NCI-H524 (cell line): ENCODE data around the gene SLC9A9.

ENCODE experiments used
- DNase-seq, 2 experiments: peaks; one replicate each; lab custom pipeline; 2025; lab: John Stamatoyannopoulos, UW

The SLC9A9 gene

GRCh38 chr3:143507735-143508580 is 340.3 kb downstream of the SLC9A9 start:
- DNase-seq: no peak

- DNase-seq: no peak
Measured at GRCh38 chr3:143506190-143506589, 342.1 kb downstream of the SLC9A9 start.

DNA sequence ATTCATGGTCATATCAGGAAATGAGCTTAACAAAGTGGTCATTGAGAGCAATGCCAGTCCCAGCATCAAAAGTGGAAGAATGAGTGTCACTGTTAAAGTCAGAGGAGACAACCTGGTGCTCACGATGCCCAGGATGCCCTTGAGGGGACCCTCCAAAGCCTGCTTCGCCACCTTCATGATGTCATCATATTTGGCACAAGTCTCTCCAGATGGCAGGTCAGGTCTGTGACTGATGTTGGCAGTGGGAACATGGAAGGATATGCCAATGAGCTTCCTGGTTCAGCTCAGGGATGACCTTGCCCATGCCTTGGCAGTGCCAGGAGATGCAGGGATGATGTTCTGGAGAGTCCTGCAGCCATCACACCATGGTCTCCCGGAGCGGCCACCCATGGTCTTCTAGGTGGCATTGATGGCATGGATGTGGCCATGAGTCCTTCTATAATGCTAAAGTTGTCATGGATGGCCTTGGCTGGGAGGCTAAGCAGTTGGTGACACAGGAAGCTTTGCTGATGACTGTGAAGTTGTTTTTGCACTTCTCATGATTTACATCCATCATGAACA is 344.9 kb downstream of the SLC9A9 start:
- DNase-seq: no peak

DNA sequence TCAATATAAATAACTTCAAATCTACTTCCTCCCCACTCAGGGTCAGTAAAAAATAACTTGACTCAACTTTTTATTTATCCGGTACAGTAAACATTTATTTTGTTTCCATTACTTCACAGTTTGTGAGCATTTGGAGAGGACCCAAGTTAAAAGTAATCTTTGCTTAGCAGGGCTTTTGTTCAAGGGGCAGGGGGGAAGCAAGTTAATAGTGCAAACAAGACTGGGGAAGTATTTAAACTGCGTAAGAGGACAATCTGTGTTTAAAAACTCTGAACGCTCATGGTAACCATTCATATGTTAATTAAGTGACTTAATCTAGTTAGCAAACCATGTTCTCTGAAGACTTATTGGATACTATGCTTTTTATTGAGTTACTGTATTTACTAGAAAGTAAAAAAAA is 346.2 kb downstream of the SLC9A9 start:
- no peak for DNase-seq

DNA sequence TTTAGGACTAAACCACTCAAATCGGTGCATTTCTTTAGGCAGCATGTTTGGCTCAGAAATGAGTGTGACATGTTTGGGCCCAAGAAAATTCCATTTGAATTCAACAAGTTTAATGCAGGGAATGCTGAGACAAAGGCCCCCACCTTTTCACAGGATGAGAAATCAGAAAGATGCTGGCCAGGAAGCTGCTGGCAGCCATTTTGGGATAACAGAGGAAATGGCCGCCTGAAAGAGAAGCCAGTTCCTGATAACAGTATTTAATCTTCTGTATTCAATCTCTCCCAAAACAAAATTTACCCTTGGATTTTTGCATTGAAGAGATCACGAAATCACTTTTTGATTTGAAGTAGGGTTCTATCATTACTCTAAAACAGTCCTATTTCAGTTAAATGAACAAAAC is 350.9 kb downstream of the SLC9A9 start:
- no peak for DNase-seq

DNA sequence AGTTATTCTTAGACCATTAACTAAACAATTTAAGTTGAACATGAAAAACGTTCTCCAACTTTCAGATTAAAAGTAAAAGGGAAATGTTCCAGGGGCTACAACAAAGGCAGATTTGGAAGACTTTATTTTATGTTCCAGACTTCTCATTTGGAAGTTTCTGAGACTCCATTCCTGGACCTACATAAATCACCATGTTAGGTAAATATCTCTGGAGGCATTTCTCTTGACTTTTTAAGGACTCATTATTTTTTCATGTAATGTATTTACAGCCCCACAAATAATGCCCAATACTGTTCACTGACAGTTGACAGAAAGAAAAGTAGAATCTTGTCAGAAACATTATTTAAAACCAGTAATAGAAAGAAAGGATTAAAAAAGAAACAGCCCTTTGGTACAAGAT is 352.1 kb downstream of the SLC9A9 start:
- no peak for DNase-seq

- DNase-seq: no peak
Measured at GRCh38 chr3:143495527-143495926, 352.7 kb downstream of the SLC9A9 start.

DNA sequence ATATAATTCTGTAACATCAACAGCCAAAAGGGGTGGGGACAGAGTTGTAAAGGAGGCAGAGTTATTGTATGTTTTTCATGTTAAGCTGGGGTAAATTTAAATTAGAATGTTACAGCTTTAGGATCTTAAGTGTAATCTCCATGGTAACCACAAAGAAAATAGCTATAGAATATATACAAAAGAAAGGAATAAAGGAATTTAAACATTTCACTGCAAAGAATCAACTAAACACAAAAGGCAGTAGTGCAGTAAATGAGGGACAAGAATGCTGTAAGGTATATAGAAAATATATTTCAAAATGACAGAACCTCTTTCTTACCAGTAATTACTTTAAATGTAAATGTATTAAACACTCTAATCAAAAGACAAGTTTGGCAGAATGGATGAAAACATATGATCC is 361.7 kb downstream of the SLC9A9 start:
- no peak for DNase-seq

GRCh38 chr3:143484846-143485512 is 363.3 kb downstream of the SLC9A9 start:
- DNase-seq: no peak

DNA sequence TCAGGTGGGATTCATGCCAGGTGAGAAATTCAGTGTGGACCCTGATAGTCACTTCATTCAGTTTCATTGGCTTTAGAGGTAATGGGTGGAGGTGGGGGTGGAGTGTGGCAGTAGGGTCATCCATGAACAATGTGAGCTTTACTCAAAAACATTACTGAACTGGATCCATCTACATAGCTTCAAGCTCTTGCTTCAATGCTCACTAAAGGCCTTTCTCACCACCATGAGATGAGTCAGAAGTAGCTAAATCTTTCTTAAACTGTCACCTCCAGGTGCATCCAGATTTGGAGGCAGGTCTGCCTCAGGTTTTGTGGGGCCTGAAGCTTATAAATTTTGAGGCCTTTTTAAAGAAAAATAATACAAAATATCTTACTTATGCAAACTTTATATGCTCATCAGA is 365.1 kb downstream of the SLC9A9 start:
- no peak for DNase-seq

DNA sequence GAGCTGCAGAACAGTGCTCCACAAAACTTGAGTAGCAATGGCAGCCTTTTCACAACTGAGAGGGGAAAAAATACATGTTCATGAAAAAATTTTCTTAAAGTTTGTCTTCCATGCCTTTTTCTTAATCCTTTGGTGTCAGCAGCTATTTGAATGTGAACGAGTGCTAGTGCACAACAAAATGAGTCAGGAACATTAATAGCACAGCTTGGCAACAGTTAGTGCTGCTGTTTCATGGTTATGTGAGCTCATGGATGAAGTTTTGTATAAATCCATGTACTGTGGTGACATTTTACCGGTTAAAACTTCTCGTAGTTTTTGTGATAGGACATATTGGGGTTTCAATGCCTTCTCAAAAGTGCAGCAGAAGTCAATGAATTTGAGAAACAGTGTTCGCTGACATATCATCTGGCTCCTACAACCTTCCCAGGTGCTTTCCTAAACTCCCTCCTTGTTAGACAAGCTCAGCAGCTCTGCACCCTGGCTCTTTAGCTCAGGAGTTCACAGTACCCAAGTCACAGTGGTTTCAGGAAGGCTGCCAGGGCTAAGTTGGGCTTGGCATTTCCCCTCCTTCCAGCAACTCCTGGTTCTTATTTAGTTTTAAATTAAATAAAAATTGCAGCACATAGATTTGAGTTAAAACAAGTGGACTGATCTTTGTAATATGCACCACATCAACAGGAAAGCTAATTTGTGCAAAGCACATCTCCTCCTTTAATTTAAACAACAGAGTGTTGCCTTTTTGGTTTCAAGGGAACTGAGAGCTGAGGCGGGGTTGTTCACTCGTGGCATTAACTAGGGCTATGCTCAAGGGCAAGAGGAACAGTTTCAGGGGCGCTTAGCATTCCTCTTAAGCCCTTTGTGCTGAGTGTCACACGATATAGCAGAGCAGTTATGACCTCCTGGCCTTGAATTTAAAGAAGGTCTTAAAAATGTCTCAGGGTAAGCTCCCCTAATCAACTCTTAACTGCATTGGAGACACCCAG is 365.9 kb downstream of the SLC9A9 start:
- DNase-seq: no peak

- DNase-seq: no peak
Measured at GRCh38 chr3:143480344-143480743, 367.9 kb downstream of the SLC9A9 start.

DNA sequence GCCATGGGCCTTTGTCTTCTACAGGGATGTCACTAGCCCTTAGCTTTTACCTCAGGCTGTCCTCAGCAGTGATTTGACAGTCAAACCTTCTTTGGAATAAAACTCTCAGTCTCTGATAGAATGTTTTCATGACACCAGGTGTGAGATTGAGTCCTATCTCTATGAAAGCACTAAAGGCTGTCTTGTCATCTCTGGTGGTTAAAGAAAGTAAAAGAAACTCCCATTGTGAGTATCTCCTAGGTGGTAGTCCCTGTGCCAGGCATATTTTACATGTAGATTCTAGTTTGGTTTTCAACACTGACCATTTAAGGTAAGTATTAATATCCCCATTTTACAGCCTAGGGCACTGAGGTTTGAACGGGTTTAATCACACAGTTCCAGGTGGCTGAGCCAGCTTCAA is 368.5 kb downstream of the SLC9A9 start:
- DNase-seq: no peak

DNA sequence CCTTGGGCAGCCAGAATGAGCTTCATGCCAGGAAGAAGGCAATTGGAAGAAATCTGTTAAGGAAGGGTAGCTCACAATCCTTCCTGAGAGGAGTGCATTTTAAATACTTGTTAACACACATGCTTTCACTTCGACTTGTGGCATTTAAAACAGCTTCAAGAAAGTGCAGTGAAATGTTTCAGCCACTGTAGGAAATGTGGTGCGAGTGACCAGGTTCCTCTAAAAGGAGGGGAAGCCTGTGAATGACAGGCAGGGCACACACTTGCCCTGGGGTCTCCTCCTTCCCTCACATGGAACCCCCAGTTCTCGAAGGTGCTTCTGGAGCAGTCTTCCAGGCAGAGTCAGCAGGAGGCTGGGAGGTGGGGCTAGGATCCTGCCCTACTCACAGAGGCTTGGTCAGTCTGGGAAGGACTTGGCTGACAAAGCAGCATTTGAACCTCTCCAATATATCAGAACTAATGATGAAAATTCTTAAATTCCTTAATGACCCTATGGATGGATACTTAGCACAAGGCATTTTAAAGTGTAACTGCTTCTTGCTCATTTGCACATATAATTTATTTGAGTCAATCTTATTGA is 370.1 kb downstream of the SLC9A9 start:
- DNase-seq: no peak

GRCh38 chr3:143476965-143477640 is 371.2 kb downstream of the SLC9A9 start:
- DNase-seq: no peak

GRCh38 chr3:143475981-143476380 is 372.3 kb downstream of the SLC9A9 start:
- DNase-seq: no peak

DNA sequence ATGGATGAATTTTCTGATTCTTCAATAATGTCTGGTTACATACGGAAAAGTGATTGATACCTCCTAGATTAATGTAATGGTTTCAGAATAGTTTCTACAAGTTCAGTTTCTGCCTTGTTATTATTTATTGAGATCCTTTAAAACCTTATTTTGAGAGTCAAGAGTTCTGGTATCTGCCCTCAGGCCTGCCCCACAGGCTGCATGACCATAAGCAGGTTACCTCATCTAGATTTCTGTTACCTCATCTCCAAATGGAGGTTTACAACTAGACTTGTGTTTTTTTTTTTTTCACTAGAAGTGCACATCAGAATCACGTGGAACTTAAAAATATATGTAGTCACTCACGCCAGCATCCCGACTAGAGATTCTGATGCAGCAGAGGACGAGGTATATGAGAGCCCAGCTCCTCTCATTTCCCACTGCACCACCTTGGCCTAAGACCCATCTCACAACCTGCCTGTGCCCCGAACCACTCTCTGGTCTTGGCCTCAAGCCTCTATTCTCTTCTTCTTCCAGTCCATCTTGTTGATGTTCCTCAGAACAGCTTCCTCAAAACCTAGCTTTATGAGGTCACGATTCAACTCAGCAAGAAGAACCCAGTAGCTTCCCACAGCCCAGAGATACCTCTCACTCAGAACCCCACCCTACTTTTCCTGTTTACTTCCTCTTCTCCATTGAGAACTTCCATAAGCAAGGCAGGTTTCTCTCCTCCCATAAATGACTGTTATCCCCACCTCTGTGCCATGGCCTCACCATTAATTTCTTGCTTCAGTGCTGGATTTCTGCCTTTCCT is 375.3 kb downstream of the SLC9A9 start:
- DNase-seq: no peak

GRCh38 chr3:143471705-143472104 is 376.6 kb downstream of the SLC9A9 start:
- DNase-seq: no peak

DNA sequence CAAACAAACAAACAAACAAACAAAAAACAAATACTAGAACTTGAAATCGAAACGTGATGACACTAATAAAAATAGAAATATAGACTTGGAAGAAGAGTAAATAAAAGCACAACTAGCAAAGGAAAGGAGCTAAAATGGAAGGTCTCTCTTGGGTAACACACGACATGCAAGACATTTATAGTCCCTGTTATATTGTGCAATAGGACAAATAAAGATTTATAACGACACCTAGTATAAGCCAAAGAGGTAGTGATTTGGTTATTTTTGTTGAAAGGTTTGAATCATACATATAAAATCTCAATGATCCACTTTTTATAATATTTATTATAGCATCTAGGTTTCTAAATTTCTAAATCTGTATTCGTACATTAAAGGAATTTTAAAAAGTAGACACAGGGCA is 379.1 kb downstream of the SLC9A9 start:
- no peak for DNase-seq

DNA sequence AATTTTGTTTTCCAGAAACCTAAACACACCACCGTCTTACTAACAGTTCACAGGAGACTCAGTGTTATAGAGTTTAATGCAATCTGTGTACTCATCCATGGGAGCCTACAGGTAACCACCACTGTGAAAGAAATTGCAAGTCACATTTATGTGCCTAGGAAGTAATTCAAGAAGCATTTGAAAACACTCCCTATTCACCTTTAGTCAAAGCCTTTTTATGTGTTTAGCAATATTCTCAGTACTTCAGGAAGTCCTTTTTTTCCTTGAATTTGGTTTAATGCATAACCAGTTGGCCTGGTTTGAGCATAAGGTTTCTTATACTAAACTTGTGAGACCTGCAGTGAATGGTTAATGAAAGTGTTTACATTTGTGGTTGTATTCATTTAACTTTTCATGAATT is 382.6 kb downstream of the SLC9A9 start:
- no peak for DNase-seq
